Activated CD4-positive, alpha-beta memory T cell treated with anti-CD3 and anti-CD28 coated beads, Interleukin-2, amount 10 ng/mL, durations not matched to agents 7 days and 5 days (primary cell): ENCODE measurements around the gene FOXP3. TPM values are rescaled to one million over a fixed set of nuclear protein-coding genes. Genes with fewer than 3 reads are reported as not detected.

Experiments used
- CTCF ChIA-PET: fragments of 350-600 bp; sonication (Branson Sonifier 250); formaldehyde crosslinking; loops from one replicate; lab custom pipeline; 2021; ENCODE audit warnings: antibody characterized with exemption, inconsistent platforms; lab: Charles Lee
- POLR2A ChIA-PET: fragments of 350-600 bp; sonication (Branson Sonifier 250); formaldehyde crosslinking; loops from one replicate; lab custom pipeline; 2021; ENCODE audit warnings: antibody characterized with exemption; lab: Charles Lee
- DNase-seq: peaks from one replicate; pipeline ENCODE4 v3.0.0-alpha.2; 2020
- H3K27ac Mint-ChIP-seq: one replicate; pipeline ENCODE4 v1.8.0; 2021; ENCODE audit warnings: mild to moderate bottlenecking, mixed read lengths
- H3K27me3 Mint-ChIP-seq: one replicate; pipeline ENCODE4 v1.8.0; 2021; ENCODE audit warnings: mixed read lengths
- H3K36me3 Mint-ChIP-seq: one replicate; pipeline ENCODE4 v1.8.0; 2021; ENCODE audit warnings: low read depth, mixed read lengths
- H3K4me1 Mint-ChIP-seq: one replicate; pipeline ENCODE4 v1.8.0; 2021; ENCODE audit warnings: mixed read lengths
- H3K4me3 Mint-ChIP-seq: one replicate; pipeline ENCODE4 v1.8.0; 2021; ENCODE audit warnings: mild to moderate bottlenecking, mixed read lengths
- H3K9me3 Mint-ChIP-seq: one replicate; pipeline ENCODE4 v1.8.0; 2021; ENCODE audit warnings: mixed read lengths
- total RNA-seq, 2 experiments: library from RNA; stranded (reverse); gene quantifications; one replicate each; pipeline ENCODE4 v1.2.3, GENCODE V29; 2021

Gene FOXP3
- total RNA-seq, 2 experiments from 2014 or later: 18.4 to 19.1 TPM

DNA sequence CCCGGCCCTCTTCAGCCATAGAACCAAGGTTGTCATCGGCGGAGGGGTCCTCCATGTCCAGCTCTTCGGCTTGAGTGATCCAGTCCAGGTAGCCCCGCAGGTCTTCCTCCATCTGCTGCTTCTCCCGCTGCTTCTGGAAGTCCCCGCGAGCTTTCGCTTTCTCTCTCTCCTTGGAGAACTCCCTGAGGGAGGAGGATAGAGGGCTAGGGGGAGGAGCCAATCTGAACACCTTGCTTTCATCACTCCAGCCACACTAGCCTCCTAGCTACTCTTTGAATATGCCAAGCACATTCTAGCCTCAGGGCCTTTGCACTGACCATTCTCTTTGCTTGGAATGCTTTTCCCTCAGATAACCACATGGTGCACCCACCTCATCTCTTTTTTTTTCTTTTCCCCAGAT lies 37.6 kb downstream of the FOXP3 start:
- H3K9me3 Mint-ChIP-seq: no peaks in the 10 kb centered on the region
- H3K36me3 Mint-ChIP-seq: no peaks in the 10 kb centered on the region
- ChIA-PET CTCF (interaction anchor here (1.2 kb wide), 1 partner anchor 34 kb away, joined by 4 read pairs; no protein-coding TSS in a partner anchor), POLR2A (interaction anchor here (0.9 kb wide), 1 partner anchor 34 kb away, joined by 3 read pairs; no protein-coding TSS in a partner anchor)
- DNase-seq: no peak
- peaks cover 5% of the 10 kb centered on the region for H3K27me3 Mint-ChIP-seq
- H3K4me1 Mint-ChIP-seq: peaks cover 20% of the 10 kb centered on the region
- H3K27ac Mint-ChIP-seq: no peak overlapping the region
- no peak overlapping the region for H3K4me3 Mint-ChIP-seq

DNA sequence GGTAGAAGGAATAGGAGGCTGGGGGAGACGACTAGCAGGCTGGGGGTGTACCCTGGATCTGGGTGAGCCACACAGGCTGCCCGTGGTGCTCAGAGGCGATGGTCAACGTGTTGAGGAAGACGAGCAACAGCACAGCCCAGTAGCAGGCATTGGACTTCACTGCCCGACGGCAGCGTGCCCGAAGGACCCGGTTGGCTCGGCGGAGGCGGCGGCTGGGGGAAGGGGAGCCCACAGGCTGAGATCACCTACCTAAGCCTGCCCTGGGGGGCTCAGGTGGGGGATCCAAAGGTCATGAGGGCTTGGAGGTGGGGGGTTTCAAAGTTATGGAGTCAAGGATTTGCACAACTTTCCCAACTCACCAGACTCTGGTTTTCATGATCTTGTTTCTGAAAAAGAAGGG lies 38.7 kb downstream of the FOXP3 start:
- ChIA-PET POLR2A (no interaction called here), CTCF (no interaction called here)
- DNase-seq: no peak
- Mint-ChIP-seq H3K27me3 (peaks cover 9% of the 10 kb centered on the region), H3K9me3 (no peaks in the 10 kb centered on the region), H3K4me1 (peaks cover 9% of the 10 kb centered on the region), H3K36me3 (no peaks in the 10 kb centered on the region), H3K27ac (no peak overlapping the region), H3K4me3 (no peak overlapping the region)

DNA sequence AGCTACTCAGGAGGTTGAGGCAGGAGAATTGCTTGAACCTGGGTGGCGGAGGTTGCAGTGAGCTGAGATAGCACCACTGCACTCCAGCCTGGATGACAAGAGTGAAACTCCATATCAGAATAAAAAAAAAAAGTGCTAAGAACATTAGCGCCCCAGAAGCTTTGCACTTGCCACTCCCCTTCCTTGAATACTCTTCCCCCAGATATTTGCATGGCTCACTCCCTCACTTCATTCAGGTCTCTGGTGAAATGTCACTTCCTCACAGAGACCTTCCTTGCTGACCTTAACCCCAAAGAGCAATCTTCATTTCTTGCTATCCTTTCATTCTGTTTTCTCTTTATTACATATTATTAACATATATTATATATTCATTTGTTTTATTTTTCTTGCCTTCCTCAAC lies 42.6 kb downstream of the FOXP3 start:
- H3K36me3 Mint-ChIP-seq: no peaks in the 10 kb centered on the region
- peaks cover 3% of the 10 kb centered on the region for H3K4me1 Mint-ChIP-seq
- no peak overlapping the region for H3K4me3 Mint-ChIP-seq
- H3K27me3 Mint-ChIP-seq: peaks cover 9% of the 10 kb centered on the region
- DNase-seq: no peak
- POLR2A ChIA-PET: no interaction called here
- CTCF ChIA-PET: no interaction called here
- no peak overlapping the region for H3K27ac Mint-ChIP-seq
- H3K9me3 Mint-ChIP-seq: no peaks in the 10 kb centered on the region

DNA sequence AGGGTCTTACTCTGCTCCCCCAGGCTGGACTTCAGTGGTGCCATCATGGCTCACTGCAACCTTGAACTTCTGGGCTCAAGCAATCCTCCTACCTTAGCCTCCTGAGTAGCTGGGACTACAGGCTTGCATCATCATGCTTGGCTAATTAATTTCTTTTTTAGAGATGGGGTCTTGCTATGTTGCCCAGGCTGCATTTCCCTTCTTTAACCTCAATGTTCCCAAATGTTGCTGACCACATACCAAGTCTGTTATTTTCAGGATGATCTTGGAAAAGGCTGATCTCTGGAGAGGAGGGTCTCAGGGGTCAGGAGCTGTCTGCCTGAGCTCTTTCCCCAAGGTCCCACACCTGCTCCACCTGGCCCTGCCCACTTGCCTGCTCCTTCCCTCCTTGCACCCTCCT lies 44.4 kb downstream of the FOXP3 start:
- H3K4me3 Mint-ChIP-seq: no peak overlapping the region
- peaks cover 9% of the 10 kb centered on the region for H3K27me3 Mint-ChIP-seq
- CTCF ChIA-PET: no interaction called here
- H3K4me1 Mint-ChIP-seq: peaks cover 3% of the 10 kb centered on the region
- DNase-seq: no peak
- no peaks in the 10 kb centered on the region for H3K36me3 Mint-ChIP-seq
- H3K27ac Mint-ChIP-seq: no peak overlapping the region
- H3K9me3 Mint-ChIP-seq: no peaks in the 10 kb centered on the region
- POLR2A ChIA-PET: no interaction called here

DNA sequence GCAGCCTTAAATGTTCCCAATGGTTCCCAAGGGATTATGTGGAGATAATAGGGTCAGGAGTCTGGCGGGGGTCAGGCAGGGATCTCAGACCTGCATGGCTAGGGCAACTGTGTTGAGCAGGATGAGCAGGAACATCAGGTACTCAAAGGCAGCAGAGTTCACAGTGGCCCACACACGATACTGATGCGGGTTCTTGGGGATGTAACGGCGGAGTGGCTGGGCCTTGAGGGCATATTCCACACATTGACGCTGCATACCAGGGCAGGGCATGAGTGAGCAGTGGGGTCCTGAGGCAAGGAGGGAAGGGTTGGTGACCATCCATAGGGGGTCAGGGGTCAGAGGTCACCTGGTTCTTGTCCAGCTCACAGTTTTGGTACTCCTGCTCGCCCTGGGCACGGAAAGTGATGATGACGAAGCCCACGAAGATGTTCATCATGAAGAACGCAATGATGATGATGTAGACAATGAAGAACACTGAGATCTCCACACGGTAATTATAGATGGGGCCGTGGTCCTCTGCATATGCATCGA lies 49.4 kb downstream of the FOXP3 start:
- Mint-ChIP-seq H3K9me3 (no peaks in the 10 kb centered on the region), H3K27me3 (peaks cover 2% of the 10 kb centered on the region), H3K4me3 (no peak overlapping the region), H3K36me3 (no peaks in the 10 kb centered on the region), H3K4me1 (peaks cover 3% of the 10 kb centered on the region), H3K27ac (no peak overlapping the region)
- ChIA-PET CTCF (interaction anchor here (1.2 kb wide), 1 partner anchor 22 kb away, joined by 4 read pairs; no protein-coding TSS in a partner anchor), POLR2A (no interaction called here)
- no peak for DNase-seq

DNA sequence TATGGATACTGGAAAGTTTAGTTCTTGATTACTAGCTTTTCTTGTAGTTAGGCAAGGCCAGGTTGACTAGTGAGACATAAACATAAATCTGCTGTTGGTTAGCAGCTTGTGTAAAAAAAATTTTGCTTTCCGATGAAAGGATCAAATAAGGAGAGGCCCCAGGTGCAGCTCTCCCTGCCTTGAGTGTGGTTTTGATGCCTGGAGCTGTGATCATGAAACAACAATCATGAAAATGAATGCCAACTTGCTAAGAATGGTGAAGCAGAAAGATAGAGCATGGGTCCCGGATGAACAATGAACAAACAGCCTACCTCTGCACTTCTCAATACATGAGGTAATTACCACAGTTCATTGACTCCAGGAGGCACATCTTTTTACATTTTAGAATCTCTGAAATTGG lies 50.1 kb downstream of the FOXP3 start:
- CTCF ChIA-PET: interaction anchor here (1.2 kb wide), 1 partner anchor 21 kb away, joined by 4 read pairs; no protein-coding TSS in a partner anchor
- POLR2A ChIA-PET: no interaction called here
- Mint-ChIP-seq H3K4me1 (no peaks in the 10 kb centered on the region), H3K27ac (no peak overlapping the region), H3K9me3 (no peaks in the 10 kb centered on the region), H3K36me3 (no peaks in the 10 kb centered on the region), H3K4me3 (no peak overlapping the region), H3K27me3 (peaks cover 2% of the 10 kb centered on the region)
- no peak for DNase-seq

DNA sequence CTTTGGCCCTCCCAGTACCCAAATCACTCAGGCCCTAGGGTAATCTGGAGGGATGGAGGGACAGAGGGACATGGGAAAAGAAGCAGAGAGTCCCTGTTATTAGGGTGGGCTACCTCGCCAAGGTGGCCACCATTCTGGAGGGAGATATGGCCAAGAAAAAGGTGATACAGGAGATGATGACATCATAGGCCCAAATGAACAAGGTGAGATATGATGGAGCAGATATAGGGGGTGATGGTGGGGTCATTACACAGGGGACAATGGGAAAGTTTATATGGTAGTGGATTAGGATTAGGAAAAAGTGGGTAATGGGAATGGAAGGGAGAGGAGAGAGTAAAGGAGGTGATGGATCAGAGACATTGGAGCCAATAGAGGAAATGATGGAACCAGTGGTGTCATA lies 51.6 kb downstream of the FOXP3 start:
- no peak overlapping the region for H3K27ac Mint-ChIP-seq
- no peak for DNase-seq
- peaks cover 2% of the 10 kb centered on the region for H3K27me3 Mint-ChIP-seq
- no peaks in the 10 kb centered on the region for H3K4me1 Mint-ChIP-seq
- H3K4me3 Mint-ChIP-seq: no peak overlapping the region
- ChIA-PET CTCF (no interaction called here), POLR2A (no interaction called here)
- no peaks in the 10 kb centered on the region for H3K36me3 Mint-ChIP-seq
- no peaks in the 10 kb centered on the region for H3K9me3 Mint-ChIP-seq

DNA sequence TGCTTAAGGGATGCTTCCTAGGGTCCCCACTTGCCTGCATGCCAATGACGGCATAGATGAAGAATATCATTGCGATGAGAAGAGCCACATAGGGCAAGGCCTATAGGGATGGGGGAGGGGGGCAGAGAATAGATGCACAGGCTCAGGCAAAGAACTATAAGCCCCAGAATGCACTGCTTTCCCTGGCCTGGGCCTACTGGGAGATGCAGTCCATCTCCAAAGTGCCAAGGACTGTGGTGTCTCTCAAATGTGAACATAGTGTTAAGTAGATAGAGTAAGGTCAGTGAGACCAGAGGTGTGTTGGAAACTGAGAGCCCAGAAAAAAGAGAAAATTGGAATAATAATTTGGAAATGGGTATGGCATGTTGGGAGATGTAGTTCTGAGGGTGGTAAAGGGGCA lies 52.3 kb downstream of the FOXP3 start:
- Mint-ChIP-seq H3K36me3 (no peaks in the 10 kb centered on the region), H3K4me1 (no peaks in the 10 kb centered on the region), H3K27me3 (peaks cover 2% of the 10 kb centered on the region), H3K9me3 (no peaks in the 10 kb centered on the region), H3K27ac (no peak overlapping the region), H3K4me3 (no peak overlapping the region)
- CTCF ChIA-PET: no interaction called here
- no peak for DNase-seq
- POLR2A ChIA-PET: no interaction called here

DNA sequence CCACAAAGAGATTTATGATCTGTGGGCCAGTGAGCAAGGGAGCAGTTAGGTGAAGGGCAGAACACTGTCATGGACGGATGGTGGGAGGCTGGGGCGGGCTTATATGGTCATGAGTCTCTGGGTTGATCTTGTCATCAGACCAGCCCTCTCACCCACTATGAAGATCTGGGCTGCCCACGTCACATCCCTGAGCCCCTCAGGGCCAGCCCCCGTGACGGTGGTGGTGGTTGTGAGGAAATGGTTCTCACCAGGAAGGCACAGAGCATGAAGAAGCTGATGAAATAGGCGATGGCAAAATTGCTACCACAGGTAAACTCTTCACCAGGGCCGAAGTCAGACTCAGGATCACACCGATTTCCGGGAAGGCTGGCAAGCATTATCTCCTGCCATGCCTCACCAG lies 53.4 kb downstream of the FOXP3 start:
- POLR2A ChIA-PET: no interaction called here
- peaks cover 2% of the 10 kb centered on the region for H3K27me3 Mint-ChIP-seq
- no peak overlapping the region for H3K4me3 Mint-ChIP-seq
- H3K9me3 Mint-ChIP-seq: no peaks in the 10 kb centered on the region
- H3K36me3 Mint-ChIP-seq: no peaks in the 10 kb centered on the region
- H3K4me1 Mint-ChIP-seq: no peaks in the 10 kb centered on the region
- H3K27ac Mint-ChIP-seq: no peak overlapping the region
- CTCF ChIA-PET: no interaction called here
- no peak for DNase-seq

DNA sequence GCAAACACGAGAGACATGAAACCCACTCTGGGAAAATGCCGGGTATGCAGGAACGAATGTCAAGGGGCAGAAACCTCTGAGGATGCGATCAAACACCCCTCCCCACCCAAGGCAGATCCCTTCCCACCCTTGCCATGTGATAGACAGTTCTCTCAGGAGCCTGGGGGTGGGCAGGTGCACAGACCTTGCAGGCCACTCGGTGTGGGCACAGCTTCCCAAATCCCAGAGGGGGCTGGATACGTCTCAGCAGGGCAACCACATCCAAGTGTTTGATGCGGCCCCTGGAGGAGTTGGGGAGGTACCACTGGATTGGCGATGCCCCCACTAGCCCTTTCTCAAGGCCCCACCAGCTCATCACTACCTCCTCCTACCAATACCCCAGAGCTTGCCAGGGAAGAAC lies 54.1 kb downstream of the FOXP3 start:
- no peaks in the 10 kb centered on the region for H3K4me1 Mint-ChIP-seq
- ChIA-PET POLR2A (no interaction called here), CTCF (no interaction called here)
- no peak overlapping the region for H3K4me3 Mint-ChIP-seq
- no peaks in the 10 kb centered on the region for H3K36me3 Mint-ChIP-seq
- H3K9me3 Mint-ChIP-seq: no peaks in the 10 kb centered on the region
- H3K27me3 Mint-ChIP-seq: peaks cover 2% of the 10 kb centered on the region
- no peak overlapping the region for H3K27ac Mint-ChIP-seq
- no peak for DNase-seq

DNA sequence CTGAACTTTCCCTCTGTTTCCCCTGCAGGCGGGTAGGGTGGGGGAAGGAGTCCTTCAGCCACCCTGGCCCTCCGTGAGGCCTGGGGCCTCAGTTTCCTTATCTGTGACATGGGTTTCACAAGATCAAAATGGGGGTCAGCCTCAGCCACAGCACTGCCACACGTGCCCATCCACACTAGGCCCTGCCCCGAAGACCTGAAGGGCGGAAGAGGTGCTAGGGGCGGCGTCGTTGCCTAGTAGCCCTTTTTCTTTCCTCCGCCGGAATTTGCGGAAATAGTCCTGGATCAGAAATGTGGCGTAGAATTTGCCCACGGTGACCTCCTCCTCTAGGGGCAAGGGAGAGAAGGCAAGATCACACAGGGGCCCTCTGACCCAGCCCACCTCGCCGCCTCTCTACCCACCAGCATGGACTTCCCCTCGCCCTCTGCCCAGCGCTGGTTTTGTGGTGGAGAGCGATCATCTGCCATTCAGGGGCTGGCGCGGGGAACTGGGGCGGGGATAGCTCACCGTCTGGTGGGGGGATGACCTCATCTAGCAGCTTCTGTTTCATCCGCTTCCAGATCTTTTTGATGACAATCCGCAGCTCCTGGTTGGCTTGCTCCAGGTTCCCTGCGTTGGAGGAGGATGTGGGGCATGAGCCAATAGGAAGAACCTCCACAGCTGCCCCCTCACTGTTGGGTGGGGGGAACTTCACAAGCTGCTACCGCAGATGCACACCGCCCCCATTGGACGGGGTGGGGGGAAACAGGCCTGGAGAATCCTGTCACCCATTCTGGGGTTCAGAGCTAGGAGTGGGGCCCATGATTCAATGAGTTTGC lies 54.9 kb downstream of the FOXP3 start:
- Mint-ChIP-seq H3K27me3 (peaks cover 2% of the 10 kb centered on the region), H3K4me1 (no peaks in the 10 kb centered on the region), H3K4me3 (no peak overlapping the region), H3K27ac (no peak overlapping the region), H3K9me3 (no peaks in the 10 kb centered on the region), H3K36me3 (no peaks in the 10 kb centered on the region)
- CTCF ChIA-PET: interaction anchor here (2.8 kb wide), 1 partner anchor 17 kb away, joined by 6 read pairs; no protein-coding TSS in a partner anchor
- POLR2A ChIA-PET: no interaction called here
- DNase-seq: no peak

DNA sequence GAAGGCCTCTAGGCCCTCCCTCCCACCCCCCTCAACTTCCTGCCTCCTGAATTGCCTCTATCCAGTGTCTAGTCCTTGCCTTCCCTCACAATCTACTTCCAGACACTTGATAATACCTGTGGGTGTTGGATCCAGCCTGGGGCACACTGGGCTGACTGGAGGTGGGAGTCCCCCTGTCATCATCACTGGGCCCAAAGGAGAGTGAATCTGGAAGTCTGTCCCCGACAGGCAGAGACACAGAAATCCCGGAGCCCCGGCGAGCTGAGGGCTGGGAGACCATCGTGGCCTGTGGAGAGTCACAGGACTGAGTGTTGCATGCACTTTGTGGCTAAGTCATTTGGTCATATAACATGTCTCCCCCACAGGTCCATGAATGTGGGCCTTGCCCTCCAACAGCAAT lies 56.1 kb downstream of the FOXP3 start:
- ChIA-PET POLR2A (no interaction called here), CTCF (interaction anchor here (2.8 kb wide), 1 partner anchor 16 kb away, joined by 6 read pairs; no protein-coding TSS in a partner anchor)
- H3K27me3 Mint-ChIP-seq: peaks cover 3% of the 10 kb centered on the region
- no peaks in the 10 kb centered on the region for H3K9me3 Mint-ChIP-seq
- no peak overlapping the region for H3K27ac Mint-ChIP-seq
- H3K4me3 Mint-ChIP-seq: no peak overlapping the region
- DNase-seq: no peak
- H3K4me1 Mint-ChIP-seq: no peaks in the 10 kb centered on the region
- H3K36me3 Mint-ChIP-seq: no peaks in the 10 kb centered on the region

DNA sequence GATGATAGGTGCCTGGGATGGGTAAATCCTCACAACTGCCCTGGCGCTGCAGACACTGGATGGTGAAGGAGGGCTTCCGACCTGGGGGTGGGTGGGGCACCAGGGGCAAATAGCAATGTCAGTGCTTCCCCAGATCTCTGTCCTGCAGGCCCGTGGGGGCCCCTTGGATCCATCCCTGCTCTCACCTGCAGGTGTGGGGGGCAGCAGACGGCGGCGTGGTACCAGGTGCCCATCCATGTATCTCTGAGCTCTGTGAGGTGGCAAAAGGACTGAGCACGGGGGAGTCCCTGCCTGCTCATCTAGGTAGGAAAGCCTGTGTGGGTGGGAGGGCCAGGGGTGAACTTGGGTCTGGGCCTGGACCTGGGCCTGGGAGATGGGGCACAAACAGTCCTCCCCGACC lies 58.0 kb downstream of the FOXP3 start:
- H3K27ac Mint-ChIP-seq: no peak overlapping the region
- ChIA-PET CTCF (no interaction called here), POLR2A (no interaction called here)
- H3K36me3 Mint-ChIP-seq: no peaks in the 10 kb centered on the region
- H3K4me3 Mint-ChIP-seq: no peak overlapping the region
- peaks cover 3% of the 10 kb centered on the region for H3K27me3 Mint-ChIP-seq
- no peak for DNase-seq
- H3K4me1 Mint-ChIP-seq: peaks cover 2% of the 10 kb centered on the region
- no peaks in the 10 kb centered on the region for H3K9me3 Mint-ChIP-seq

DNA sequence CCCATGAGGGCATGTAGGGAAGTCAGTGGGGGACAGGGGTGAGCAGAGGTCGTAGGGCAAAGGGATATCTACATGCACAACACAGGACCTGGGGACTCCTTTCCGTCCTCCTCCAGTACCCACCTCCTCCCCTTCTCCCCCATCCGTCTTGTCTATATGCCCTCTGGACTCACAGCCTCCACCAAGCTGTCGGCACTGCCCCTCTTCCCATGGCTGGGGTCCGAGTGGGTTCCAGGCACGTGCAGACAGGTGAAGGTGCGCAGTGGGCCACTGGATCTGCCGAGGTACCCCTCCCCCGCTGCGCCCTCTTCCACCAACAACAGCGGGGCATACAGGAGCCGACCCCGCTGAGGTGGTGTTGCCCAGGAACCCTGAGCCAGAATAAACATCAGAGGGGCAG lies 59.1 kb downstream of the FOXP3 start:
- Mint-ChIP-seq H3K27me3 (peaks cover 3% of the 10 kb centered on the region), H3K4me1 (peaks cover 6% of the 10 kb centered on the region), H3K4me3 (no peak overlapping the region), H3K36me3 (no peaks in the 10 kb centered on the region), H3K9me3 (no peaks in the 10 kb centered on the region), H3K27ac (no peak overlapping the region)
- no peak for DNase-seq
- CTCF ChIA-PET: no interaction called here
- POLR2A ChIA-PET: no interaction called here
